ENCODE data around the gene PPP2R5A. TPM values are rescaled to one million over a fixed set of nuclear protein-coding genes. Genes with fewer than 3 reads are reported as not detected.

PPP2R5A gene
- total RNA-seq, 1 donor: 56.6 TPM

GRCh38 chr1:212256369-212256768 lies 28.8 kb upstream of the PPP2R5A start:
- H3K4me3 ChIP-seq (ENCODE audit: low read length): no peak overlapping the region
- no peaks in the 10 kb centered on the region for H3K27me3 ChIP-seq (ENCODE audit: insufficient read depth, low read length)
- peaks cover 78% of the 10 kb centered on the region for H3K4me1 ChIP-seq (ENCODE audit: insufficient read depth, low read length)
- no peaks in the 10 kb centered on the region for H3K9me3 ChIP-seq (ENCODE audit: low read depth, low read length)

GRCh38 chr1:212257157-212257556 lies 28.1 kb upstream of the PPP2R5A start:
- H3K9me3 ChIP-seq (ENCODE audit: low read depth, low read length): no peaks in the 10 kb centered on the region
- H3K4me1 ChIP-seq (ENCODE audit: insufficient read depth, low read length): peaks cover 75% of the 10 kb centered on the region
- H3K27me3 ChIP-seq (ENCODE audit: insufficient read depth, low read length): no peaks in the 10 kb centered on the region
- H3K4me3 ChIP-seq (ENCODE audit: low read length): no peak overlapping the region

- Histone ChIP-seq H3K4me1 (ENCODE audit: insufficient read depth, low read length) (peaks cover 50% of the 10 kb centered on the region), H3K27me3 (ENCODE audit: insufficient read depth, low read length) (no peaks in the 10 kb centered on the region), H3K4me3 (ENCODE audit: low read length) (no peak overlapping the region), H3K9me3 (ENCODE audit: low read depth, low read length) (no peaks in the 10 kb centered on the region)
Measured at GRCh38 chr1:212259693-212260480, 25.3 kb upstream of the PPP2R5A start.

- Histone ChIP-seq H3K4me3 (ENCODE audit: low read length) (no peak overlapping the region), H3K27me3 (ENCODE audit: insufficient read depth, low read length) (no peaks in the 10 kb centered on the region), H3K9me3 (ENCODE audit: low read depth, low read length) (no peaks in the 10 kb centered on the region), H3K4me1 (ENCODE audit: insufficient read depth, low read length) (peaks cover 41% of the 10 kb centered on the region)
Measured at GRCh38 chr1:212260557-212261355, 24.5 kb upstream of the PPP2R5A start.

GRCh38 chr1:212261361-212261929 lies 23.8 kb upstream of the PPP2R5A start:
- Histone ChIP-seq H3K9me3 (ENCODE audit: low read depth, low read length) (no peaks in the 10 kb centered on the region), H3K27me3 (ENCODE audit: insufficient read depth, low read length) (no peaks in the 10 kb centered on the region), H3K4me3 (ENCODE audit: low read length) (no peak overlapping the region), H3K4me1 (ENCODE audit: insufficient read depth, low read length) (peaks cover 34% of the 10 kb centered on the region)

- H3K4me1 ChIP-seq (ENCODE audit: insufficient read depth, low read length): no peaks in the 10 kb centered on the region
- H3K4me3 ChIP-seq (ENCODE audit: low read length): no peak overlapping the region
- H3K27me3 ChIP-seq (ENCODE audit: insufficient read depth, low read length): no peaks in the 10 kb centered on the region
- no peaks in the 10 kb centered on the region for H3K9me3 ChIP-seq (ENCODE audit: low read depth, low read length)
Measured at GRCh38 chr1:212267017-212267416, 18.2 kb upstream of the PPP2R5A start.

GRCh38 chr1:212267460-212267859 lies 17.8 kb upstream of the PPP2R5A start:
- H3K4me3 ChIP-seq (ENCODE audit: low read length): no peak overlapping the region
- H3K27me3 ChIP-seq (ENCODE audit: insufficient read depth, low read length): no peaks in the 10 kb centered on the region
- no peaks in the 10 kb centered on the region for H3K4me1 ChIP-seq (ENCODE audit: insufficient read depth, low read length)
- H3K9me3 ChIP-seq (ENCODE audit: low read depth, low read length): no peaks in the 10 kb centered on the region

GRCh38 chr1:212269306-212269705 lies 15.9 kb upstream of the PPP2R5A start:
- no peaks in the 10 kb centered on the region for H3K27me3 ChIP-seq (ENCODE audit: insufficient read depth, low read length)
- H3K4me1 ChIP-seq (ENCODE audit: insufficient read depth, low read length): no peaks in the 10 kb centered on the region
- H3K4me3 ChIP-seq (ENCODE audit: low read length): no peak overlapping the region
- no peaks in the 10 kb centered on the region for H3K9me3 ChIP-seq (ENCODE audit: low read depth, low read length)

- no peaks in the 10 kb centered on the region for H3K27me3 ChIP-seq (ENCODE audit: insufficient read depth, low read length)
- no peak overlapping the region for H3K4me3 ChIP-seq (ENCODE audit: low read length)
- H3K9me3 ChIP-seq (ENCODE audit: low read depth, low read length): no peaks in the 10 kb centered on the region
- no peaks in the 10 kb centered on the region for H3K4me1 ChIP-seq (ENCODE audit: insufficient read depth, low read length)
Measured at GRCh38 chr1:212270564-212270963, 14.6 kb upstream of the PPP2R5A start.

- Histone ChIP-seq H3K4me1 (ENCODE audit: insufficient read depth, low read length) (no peaks in the 10 kb centered on the region), H3K27me3 (ENCODE audit: insufficient read depth, low read length) (no peaks in the 10 kb centered on the region), H3K9me3 (ENCODE audit: low read depth, low read length) (no peaks in the 10 kb centered on the region), H3K4me3 (ENCODE audit: low read length) (no peak overlapping the region)
Measured at GRCh38 chr1:212271234-212271633, 14.0 kb upstream of the PPP2R5A start.

- Histone ChIP-seq H3K4me3 (ENCODE audit: low read length) (no peak overlapping the region), H3K4me1 (ENCODE audit: insufficient read depth, low read length) (no peaks in the 10 kb centered on the region), H3K9me3 (ENCODE audit: low read depth, low read length) (no peaks in the 10 kb centered on the region), H3K27me3 (ENCODE audit: insufficient read depth, low read length) (no peaks in the 10 kb centered on the region)
Measured at GRCh38 chr1:212271823-212272485, 13.3 kb upstream of the PPP2R5A start.

GRCh38 chr1:212281590-212281989 lies 3.6 kb upstream of the PPP2R5A start:
- peaks cover 12% of the 10 kb centered on the region for H3K4me1 ChIP-seq (ENCODE audit: insufficient read depth, low read length)
- H3K27me3 ChIP-seq (ENCODE audit: insufficient read depth, low read length): no peaks in the 10 kb centered on the region
- H3K9me3 ChIP-seq (ENCODE audit: low read depth, low read length): no peaks in the 10 kb centered on the region
- H3K4me3 ChIP-seq (ENCODE audit: low read length): no peak overlapping the region

GRCh38 chr1:212283741-212284140 lies 1.5 kb upstream of the PPP2R5A start:
- Histone ChIP-seq H3K27me3 (ENCODE audit: insufficient read depth, low read length) (no peaks in the 10 kb centered on the region), H3K9me3 (ENCODE audit: low read depth, low read length) (no peaks in the 10 kb centered on the region), H3K4me1 (ENCODE audit: insufficient read depth, low read length) (peaks cover 31% of the 10 kb centered on the region), H3K4me3 (ENCODE audit: low read length) (peak overlapping the region; percentile 78)

- H3K4me1 ChIP-seq (ENCODE audit: insufficient read depth, low read length): peaks cover 34% of the 10 kb centered on the region
- H3K27me3 ChIP-seq (ENCODE audit: insufficient read depth, low read length): no peaks in the 10 kb centered on the region
- no peaks in the 10 kb centered on the region for H3K9me3 ChIP-seq (ENCODE audit: low read depth, low read length)
- H3K4me3 ChIP-seq (ENCODE audit: low read length): peak overlapping the region; percentile 78
Measured at GRCh38 chr1:212284332-212284743, 872 bp upstream of the PPP2R5A start.
